Naive thymus-derived CD4-positive, alpha-beta T cell (primary cell): Measurements from ENCODE around the gene MYOT. TPM values are rescaled to one million over a fixed set of nuclear protein-coding genes. Genes with fewer than 3 reads are reported as not detected.
"Not testable (repeated sequence)": the region's sequence is repeated elsewhere in the genome, so short reads cannot be mapped to it uniquely, and the experiment has no call there.

Experiments
- ATAC-seq: fragments of 150-1000 bp; cut with Tn5 transposase; 2 replicates; pipeline ENCODE4 v1.10.0; 2021; ENCODE audit warnings: mild to moderate bottlenecking, moderate library complexity
- CTCF ChIA-PET: fragments of 350-600 bp; sonication (Branson Sonifier 250); formaldehyde crosslinking; loops from one replicate; lab custom pipeline; 2021; ENCODE audit warnings: antibody characterized with exemption; lab: Charles Lee
- POLR2A ChIA-PET: fragments of 350-600 bp; sonication (Branson Sonifier 250); formaldehyde crosslinking; loops from one replicate; lab custom pipeline; 2021; ENCODE audit warnings: antibody characterized with exemption, inconsistent platforms; lab: Charles Lee
- DNase-seq, 9 donors: peaks; one replicate each; pipeline versions ENCODE4 v3.0.0 to v3.0.0-alpha.2; 2020 to 2022; ENCODE audit warnings: mixed read lengths in 1 of 9
- H3K27ac ChIP-seq: one replicate; pipeline ENCODE4 v1.7.0; 2013; ENCODE audit warnings: mild to moderate bottlenecking, low read depth, low read length, moderate library complexity
- H3K27me3 ChIP-seq, 2 donors: one replicate each; pipeline ENCODE4 v1.7.0; 2013; ENCODE audit warnings: low read length in 2 of 2, mild to moderate bottlenecking in 2 of 2, moderate library complexity in 2 of 2; ENCODE audit not compliant: control insufficient read depth in 2 of 2, insufficient read depth in 2 of 2
- H3K36me3 ChIP-seq, 3 experiments: 1 replicate in 2 of 3; 2 replicates in 1 of 3; pipeline ENCODE4 v1.7.0; 2013; ENCODE audit warnings: low read length in 3 of 3, mild to moderate bottlenecking in 3 of 3, moderate library complexity in 1 of 3; ENCODE audit not compliant: insufficient read depth in 3 of 3, control insufficient read depth in 2 of 3
- H3K4me1 ChIP-seq, 2 donors: one replicate each; pipeline ENCODE4 v1.7.0; 2013; ENCODE audit warnings: low read length in 2 of 2, mild to moderate bottlenecking in 2 of 2, moderate library complexity in 1 of 2; ENCODE audit not compliant: control insufficient read depth in 2 of 2, insufficient read depth in 2 of 2
- H3K4me3 ChIP-seq: 2 replicates; pipeline ENCODE4 v1.7.0; 2013; ENCODE audit warnings: mild to moderate bottlenecking, low read length
- H3K9me3 ChIP-seq, 3 experiments: 1 replicate in 2 of 3; 2 replicates in 1 of 3; pipeline ENCODE4 v1.7.0; 2013; ENCODE audit warnings: low read length in 3 of 3; ENCODE audit not compliant: control insufficient read depth in 2 of 3
- H3K27ac Mint-ChIP-seq, 9 donors: one replicate each; pipeline ENCODE4 v1.8.0; 2020 to 2022; ENCODE audit warnings: mixed read lengths in 9 of 9, mild to moderate bottlenecking in 8 of 9, moderate library complexity in 5 of 9, inconsistent platforms in 2 of 9
- H3K27me3 Mint-ChIP-seq, 5 donors: one replicate each; pipeline ENCODE4 v1.8.0; 2021 to 2022; ENCODE audit warnings: mixed read lengths in 5 of 5, mild to moderate bottlenecking in 1 of 5
- H3K36me3 Mint-ChIP-seq, 5 donors: one replicate each; pipeline ENCODE4 v1.8.0; 2020 to 2022; ENCODE audit warnings: mixed read lengths in 5 of 5, mild to moderate bottlenecking in 3 of 5, inconsistent platforms in 1 of 5
- H3K4me1 Mint-ChIP-seq, 7 donors: one replicate each; pipeline ENCODE4 v1.8.0; 2020 to 2022; ENCODE audit warnings: mixed read lengths in 7 of 7, mild to moderate bottlenecking in 3 of 7, inconsistent platforms in 1 of 7
- H3K4me3 Mint-ChIP-seq, 10 donors: one replicate each; pipeline ENCODE4 v1.8.0; 2020 to 2022; ENCODE audit warnings: mild to moderate bottlenecking in 10 of 10, mixed read lengths in 10 of 10, moderate library complexity in 6 of 10, inconsistent platforms in 2 of 10
- H3K9me3 Mint-ChIP-seq, 11 donors: one replicate each; pipeline ENCODE4 v1.8.0; 2020 to 2022; ENCODE audit warnings: mixed read lengths in 11 of 11, mild to moderate bottlenecking in 4 of 11, inconsistent platforms in 1 of 11, moderate library complexity in 1 of 11
- intact Hi-C, 2 donors: fragments of 100-400 bp; cut with micrococcal nuclease; formaldehyde crosslinking; loops; one replicate each; pipeline ENCODE4 v1.15.1; 2023
- polyA plus RNA-seq, 2 donors: library from polyadenylated mRNA; unstranded; fragments of 300-500 nt; fragmentation: Illumina TruSeq; gene quantifications; one replicate each; pipeline ENCODE4 v1.2.3, GENCODE V29; 2021
- total RNA-seq, 6 experiments: library from RNA in 5 of 6; stranded (reverse) in 5 of 6; gene quantifications; 1 replicate in 5 of 6; 2 replicates in 1 of 6; pipeline ENCODE4 v1.2.3 and lab custom pipeline; 2021 to 2026

Gene MYOT
- total and polyA plus RNA-seq, 7 experiments from 2014 or later, result 0.87 TPM; not detected in 6

- Mint-ChIP-seq H3K27me3 (no peaks in the 10 kb centered on the region), H3K27ac (no peak overlapping the region), H3K4me3 (peak overlapping the region in 1 of 10 donors; percentile 68), H3K9me3 (no peaks in the 10 kb centered on the region), H3K4me1 (peaks cover 12 to 36% (median 22%) of the 10 kb centered on the region in 7 donors), H3K36me3 (peaks cover 0 to 4% (median 3%) of the 10 kb centered on the region in 5 donors)
- H3K4me1 ChIP-seq, result peaks cover 0 to 6% of the 10 kb centered on the region in 2 donors
- ChIA-PET POLR2A (no interaction called here), CTCF (no interaction called here)
- no peak for ATAC-seq
- no peak for DNase-seq
- H3K36me3 ChIP-seq, result no peaks in the 10 kb centered on the region
- H3K4me3 ChIP-seq, result no peak overlapping the region
- H3K27me3 ChIP-seq, result no peaks in the 10 kb centered on the region
- intact Hi-C loops, result no loop called here
- no peaks in the 10 kb centered on the region for H3K9me3 ChIP-seq
- H3K27ac ChIP-seq, result no peak overlapping the region
Measured at GRCh38 chr5:137858954-137859353, 8.7 kb upstream of the MYOT start.

DNA sequence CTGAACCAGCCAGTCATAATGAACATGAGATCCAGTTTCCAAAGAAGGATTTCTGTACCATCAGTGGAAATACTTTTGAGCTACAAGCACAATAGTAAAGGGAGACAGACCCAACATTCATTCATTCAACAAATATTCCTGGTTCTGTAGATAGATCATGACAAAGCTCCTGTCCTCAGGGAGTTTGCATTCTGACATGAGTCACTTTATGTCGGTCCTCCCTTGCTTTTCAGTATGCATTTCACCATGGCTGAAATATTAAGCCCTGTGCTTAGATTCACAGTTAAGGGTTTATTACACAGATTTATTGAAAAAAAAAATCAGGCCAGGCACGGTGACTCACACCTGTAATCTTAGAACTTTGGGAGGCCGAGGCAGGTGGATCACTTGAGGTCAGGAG, 5.4 kb upstream of the MYOT start:
- Mint-ChIP-seq H3K4me1 (peaks cover 12 to 32% (median 18%) of the 10 kb centered on the region in 7 donors), H3K9me3 (no peaks in the 10 kb centered on the region), H3K36me3 (peaks cover 0 to 10% (median 0%) of the 10 kb centered on the region in 5 donors), H3K27me3 (peaks cover 0 to 4% (median 0%) of the 10 kb centered on the region in 5 donors), H3K27ac (peak overlapping the region in 2 of 9 donors; percentile 11 to 22), H3K4me3 (peak overlapping the region in 1 of 10 donors; percentile 1)
- intact Hi-C loops, result no loop called here
- no peak for ATAC-seq
- ChIA-PET CTCF (no interaction called here), POLR2A (no interaction called here)
- no peak overlapping the region for H3K27ac ChIP-seq
- H3K9me3 ChIP-seq, result no peaks in the 10 kb centered on the region
- no peak overlapping the region for H3K4me3 ChIP-seq
- no peaks in the 10 kb centered on the region for H3K36me3 ChIP-seq
- no peak for DNase-seq
- H3K4me1 ChIP-seq, result peaks cover 0 to 6% of the 10 kb centered on the region in 2 donors
- H3K27me3 ChIP-seq, result no peaks in the 10 kb centered on the region

DNA sequence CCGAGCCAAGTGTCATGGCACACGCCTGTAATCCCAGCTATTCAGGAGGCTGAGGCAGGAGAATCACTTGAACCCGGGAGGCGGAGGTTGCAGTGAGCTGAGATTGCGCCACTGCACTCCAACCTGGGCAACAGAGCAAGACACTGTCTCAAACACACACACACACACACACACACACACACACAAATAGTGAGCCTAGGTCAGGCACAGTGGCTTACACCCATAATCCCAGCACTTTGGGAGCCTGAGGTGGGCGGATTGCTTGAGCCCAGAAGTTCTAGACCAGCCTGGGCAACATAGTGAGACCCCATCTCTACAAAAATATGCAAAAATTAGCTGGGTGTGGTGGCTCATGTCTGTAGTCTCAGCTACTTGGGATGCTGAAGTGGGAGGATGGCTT, 4.0 kb upstream of the MYOT start:
- CTCF ChIA-PET, result not testable (repeated sequence)
- peaks cover 6 to 18% (median 9%) of the 10 kb centered on the region in 7 donors for H3K4me1 Mint-ChIP-seq

DNA sequence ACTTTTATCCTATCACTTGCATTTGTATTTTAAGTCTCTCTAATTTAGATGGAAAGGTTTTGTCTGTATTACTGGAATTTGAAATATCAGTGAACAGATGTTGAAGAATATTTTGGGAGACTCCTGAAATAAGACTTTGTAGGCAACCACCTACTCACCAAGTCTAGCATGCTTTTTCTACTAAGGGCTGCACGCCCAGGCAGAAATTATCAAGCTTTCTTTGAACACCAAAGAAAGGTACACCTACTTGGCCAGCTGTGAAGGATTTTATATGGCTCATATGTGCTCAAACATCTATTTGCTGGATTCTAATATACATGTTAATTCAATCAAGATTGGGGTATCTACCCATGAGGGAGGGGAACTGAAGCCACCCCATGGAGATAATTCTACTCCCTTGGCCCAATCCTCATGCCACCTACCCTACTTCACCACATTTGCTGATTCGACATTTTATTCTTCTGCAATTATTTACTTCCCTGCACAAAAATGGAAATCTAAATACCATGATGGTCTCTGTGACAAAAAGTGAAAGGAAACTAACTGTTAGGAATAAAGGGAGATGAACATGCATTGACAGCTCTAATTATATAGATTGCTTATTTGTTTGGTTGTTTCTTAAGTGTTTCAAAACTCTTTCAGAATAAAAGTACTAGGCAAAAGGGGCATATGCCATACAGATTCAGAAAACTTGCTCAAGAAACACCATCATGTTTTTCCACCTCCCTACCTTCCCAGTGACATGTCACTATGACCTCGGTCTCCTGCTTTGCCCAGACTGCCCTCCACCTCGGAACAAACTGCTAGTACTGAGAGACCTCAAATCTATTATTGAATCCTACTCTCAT, 895 bp upstream of the MYOT start:
- no peak overlapping the region for H3K27ac Mint-ChIP-seq
- Histone ChIP-seq H3K4me1 (no peaks in the 10 kb centered on the region), H3K36me3 (no peaks in the 10 kb centered on the region), H3K27me3 (no peaks in the 10 kb centered on the region), H3K9me3 (no peaks in the 10 kb centered on the region), H3K4me3 (no peak overlapping the region), H3K27ac (no peak overlapping the region)
- no peaks in the 10 kb centered on the region for H3K9me3 Mint-ChIP-seq
- no peak for ATAC-seq
- H3K4me1 Mint-ChIP-seq, result peaks cover 4 to 9% (median 5%) of the 10 kb centered on the region in 7 donors
- no peak for DNase-seq
- no peak overlapping the region for H3K4me3 Mint-ChIP-seq
- peaks cover 0 to 15% (median 0%) of the 10 kb centered on the region in 5 donors for H3K36me3 Mint-ChIP-seq
- POLR2A ChIA-PET, result no interaction called here
- H3K27me3 Mint-ChIP-seq, result peaks cover 0 to 5% (median 0%) of the 10 kb centered on the region in 5 donors
- intact Hi-C loops, result no loop called here
- CTCF ChIA-PET, result no interaction called here

More for the DNA sequence above, 4.0 kb upstream of the MYOT start:
- H3K4me3 ChIP-seq, H3K27ac ChIP-seq, H3K27me3 ChIP-seq, POLR2A ChIA-PET, H3K9me3 Mint-ChIP-seq, H3K9me3 ChIP-seq, ATAC-seq, H3K27ac Mint-ChIP-seq, H3K4me3 Mint-ChIP-seq, intact Hi-C loops, DNase-seq, H3K27me3 Mint-ChIP-seq, H3K4me1 ChIP-seq, H3K36me3 ChIP-seq: not testable (repeated sequence)
- H3K36me3 Mint-ChIP-seq, result peaks cover 0 to 15% (median 0%) of the 10 kb centered on the region in 5 donors

DNA sequence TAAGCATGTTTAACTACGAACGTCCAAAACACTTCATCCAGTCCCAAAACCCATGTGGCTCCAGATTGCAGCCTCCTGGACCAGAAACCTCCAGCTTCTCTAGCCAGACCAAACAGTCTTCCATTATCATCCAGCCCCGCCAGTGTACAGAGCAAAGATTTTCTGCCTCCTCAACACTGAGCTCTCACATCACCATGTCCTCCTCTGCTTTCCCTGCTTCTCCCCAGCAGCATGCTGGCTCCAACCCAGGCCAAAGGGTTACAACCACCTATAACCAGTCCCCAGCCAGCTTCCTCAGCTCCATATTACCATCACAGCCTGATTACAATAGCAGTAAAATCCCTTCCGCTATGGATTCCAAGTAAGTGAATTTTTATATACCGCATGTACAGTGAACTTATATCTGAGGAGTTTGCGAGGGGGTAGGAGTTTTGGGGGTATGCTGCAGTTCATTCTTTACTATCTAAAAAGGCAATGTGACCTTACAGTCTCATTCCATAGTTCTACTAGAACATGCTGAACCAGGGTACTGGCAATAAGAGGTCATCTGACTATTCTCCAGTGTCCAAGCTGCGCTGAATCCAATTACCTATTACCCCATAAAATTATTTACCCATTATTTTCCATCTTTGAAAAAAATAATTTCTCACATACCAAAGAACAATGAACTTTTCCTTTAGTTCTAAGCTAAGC, 3.1 kb downstream of the MYOT start:
- peaks cover 0 to 5% (median 0%) of the 10 kb centered on the region in 7 donors for H3K4me1 Mint-ChIP-seq
- Histone ChIP-seq H3K4me1 (no peaks in the 10 kb centered on the region), H3K9me3 (no peaks in the 10 kb centered on the region), H3K27me3 (no peaks in the 10 kb centered on the region), H3K4me3 (no peak overlapping the region), H3K36me3 (no peaks in the 10 kb centered on the region), H3K27ac (no peak overlapping the region)
- ChIA-PET CTCF (interaction anchor here (0.8 kb wide), 1 partner anchor 217 kb away, joined by 3 read pairs; no protein-coding TSS in a partner anchor), POLR2A (interaction anchor here (0.6 kb wide), 1 partner anchor 18 kb away, joined by 5 read pairs; no protein-coding TSS in a partner anchor)
- no peaks in the 10 kb centered on the region for H3K9me3 Mint-ChIP-seq
- no peak overlapping the region for H3K27ac Mint-ChIP-seq
- intact Hi-C loops, result no loop called here
- ATAC-seq (no peak), DNase-seq (no peak)
- peaks cover 0 to 11% (median 0%) of the 10 kb centered on the region in 5 donors for H3K27me3 Mint-ChIP-seq
- peaks cover 0 to 6% (median 0%) of the 10 kb centered on the region in 5 donors for H3K36me3 Mint-ChIP-seq
- no peak overlapping the region for H3K4me3 Mint-ChIP-seq

DNA sequence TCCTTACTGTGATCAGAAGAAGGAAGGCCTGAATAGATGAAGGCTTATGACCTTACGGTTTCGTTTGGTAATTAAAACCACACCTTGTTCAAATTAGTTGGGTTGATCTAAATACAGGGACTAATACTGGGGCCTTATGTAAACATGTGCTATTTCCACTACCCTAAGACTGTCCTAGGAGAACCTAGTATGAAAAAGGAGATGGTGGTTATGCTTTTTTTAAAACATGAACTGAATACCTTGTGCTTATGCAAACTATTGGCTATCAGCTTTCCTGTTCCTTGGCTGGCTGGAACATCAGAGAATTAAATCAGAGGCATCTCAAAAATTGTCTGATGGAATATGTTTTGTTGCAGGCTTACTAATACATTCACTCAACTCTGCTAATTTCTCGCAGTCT, 3.9 kb downstream of the MYOT start:
- Mint-ChIP-seq H3K4me1 (peaks cover 0 to 5% (median 0%) of the 10 kb centered on the region in 7 donors), H3K9me3 (no peaks in the 10 kb centered on the region), H3K4me3 (no peak overlapping the region), H3K27me3 (peaks cover 0 to 8% (median 0%) of the 10 kb centered on the region in 5 donors), H3K36me3 (peaks cover 0 to 5% (median 0%) of the 10 kb centered on the region in 5 donors), H3K27ac (no peak overlapping the region)
- DNase-seq (no peak), ATAC-seq (no peak)
- no peaks in the 10 kb centered on the region for H3K4me1 ChIP-seq
- intact Hi-C loops, result no loop called here
- no peaks in the 10 kb centered on the region for H3K36me3 ChIP-seq
- no peaks in the 10 kb centered on the region for H3K9me3 ChIP-seq
- H3K27me3 ChIP-seq, result no peaks in the 10 kb centered on the region
- no peak overlapping the region for H3K4me3 ChIP-seq
- CTCF ChIA-PET, result no interaction called here
- H3K27ac ChIP-seq, result no peak overlapping the region
- POLR2A ChIA-PET, result interaction anchor here (0.7 kb wide), 1 partner anchor 21 kb away, joined by 3 read pairs; no protein-coding TSS in a partner anchor
